Esophagus muscularis mucosa (tissue), 4 donors: ENCODE results near the gene CYP26B1. TPM values are rescaled to one million over a fixed set of nuclear protein-coding genes. Genes with fewer than 3 reads are reported as not detected.

Experiments
- DNase-seq: peaks from one replicate; pipeline ENCODE4 v3.0.0-alpha.2; 2017; ENCODE audit errors: extremely low spot score
- H3K27ac ChIP-seq, 4 donors: fragments of 200-600 bp; sonication (generic); replicated peaks in 1 of 4; 1 replicate in 3 of 4; 2 replicates in 1 of 4; pipeline ENCODE4 v1.5.1; 2016 to 2019; ENCODE audit warnings: mild to moderate bottlenecking in 1 of 4
- H3K27me3 ChIP-seq, 4 donors: fragments of 200-600 bp; sonication (generic); one replicate each; pipeline versions ENCODE4 v1.5.1 to v1.6.0; 2016 to 2019
- H3K36me3 ChIP-seq, 4 donors: fragments of 200-600 bp; sonication (generic); one replicate each; pipeline ENCODE4 v1.5.1; 2016 to 2019
- H3K4me1 ChIP-seq, 4 donors: fragments of 200-600 bp; sonication (generic); one replicate each; pipeline ENCODE4 v1.5.1; 2016 to 2019
- H3K4me3 ChIP-seq, 4 donors: fragments of 200-600 bp; sonication (generic); 1 replicate in 2 of 4; 2 replicates in 2 of 4; pipeline ENCODE4 v1.5.1; 2016 to 2019; ENCODE audit warnings: mild to moderate bottlenecking in 4 of 4, moderate library complexity in 1 of 4
- H3K9me3 ChIP-seq, 4 donors: fragments of 200-600 bp; sonication (generic); 1 replicate in 3 of 4; 2 replicates in 1 of 4; pipeline ENCODE4 v1.5.1; 2016 to 2019
- EP300 ChIP-seq: sonication (generic); formaldehyde crosslinking; IDR thresholded peaks from one replicate; pipeline ENCODE4 v1.6.1; 2017; ENCODE audit warnings: antibody characterized with exemption
- POLR2A ChIP-seq: fragments of 450-650 bp; IDR thresholded peaks from one replicate; pipeline ENCODE4 v1.6.1; 2017; ENCODE audit warnings: antibody characterized with exemption, moderate library complexity, mild to moderate bottlenecking, low read depth
- POLR2AphosphoS5 ChIP-seq, 2 donors: sonication (generic); formaldehyde crosslinking; IDR thresholded peaks; one replicate each; pipeline ENCODE4 v1.6.1; 2017; ENCODE audit warnings: antibody characterized with exemption in 2 of 2
- WGBS: methylation state at CpG from one replicate; pipeline ENCODE4 v1.1.5; 2018; 5-methylcytosine and 5-hydroxymethylcytosine counted together
- intact Hi-C: fragments of 100-400 bp; cut with DNase I; formaldehyde crosslinking; loops from one replicate; pipeline ENCODE4 v1.15.1; 2023
- total RNA-seq, 4 donors: library from RNA; depleted of rRNA; stranded (reverse); fragments of >200 nt; gene quantifications; one replicate each; pipeline versions ENCODE4 v1.1.0 to v1.2.1, GENCODE V29; 2016
- TF ChIP-seq, protein P1 (sequence below), 3 experiments: fragments of 200-600 bp in 2 of 3; fragments of 450-650 bp in 1 of 3; sonication (generic) in 2 of 3; IDR thresholded peaks; one replicate each; pipeline ENCODE4 v1.5.1; 2017 to 2019; ENCODE audit warnings: antibody characterized with exemption in 3 of 3, mild to moderate bottlenecking in 2 of 3, moderate library complexity in 1 of 3

The CYP26B1 gene
- total RNA-seq, 4 donors from 2014 or later: 1.2 to 3.6 (median 2.4) TPM

DNA sequence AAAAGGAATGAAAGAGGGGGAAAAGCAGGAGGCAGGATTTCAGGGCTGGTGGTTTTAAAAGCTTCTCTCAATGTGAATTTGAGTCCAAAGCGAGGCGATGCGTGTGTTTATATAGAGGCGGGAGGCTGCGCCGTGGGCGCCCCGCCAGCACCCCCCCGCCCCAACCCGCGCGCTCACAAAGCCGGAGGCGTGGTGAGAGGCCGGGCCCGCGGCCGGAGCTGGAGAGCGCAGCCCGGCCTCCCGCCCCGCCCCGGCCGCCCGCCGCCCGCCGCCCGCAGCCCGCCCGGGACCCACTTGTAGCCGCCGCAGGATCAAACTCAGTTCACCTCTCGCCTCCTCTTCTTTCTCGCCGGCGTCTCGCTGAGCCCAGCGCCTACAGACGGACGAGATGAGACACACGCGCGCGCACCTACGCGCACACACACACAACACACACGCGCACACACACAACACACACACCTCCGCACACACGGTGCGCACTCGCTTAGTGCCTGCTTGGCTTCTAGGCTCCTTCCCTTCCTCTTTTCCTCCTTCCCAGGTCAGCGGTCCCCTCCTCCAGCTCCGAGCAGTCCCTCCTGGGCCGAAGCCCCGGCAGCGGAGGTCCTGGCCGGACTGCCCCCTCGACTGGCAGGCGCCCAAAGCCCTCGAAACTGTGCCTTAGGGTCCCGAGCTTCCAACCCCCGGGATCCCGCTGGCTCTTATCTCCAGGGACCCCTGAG lies 1.3 kb upstream of the CYP26B1 start:
- peak; percentile 92 for DNase-seq
- H3K9me3 ChIP-seq: no peaks in the 10 kb centered on the region
- H3K4me1 ChIP-seq: peaks cover 53 to 65% (median 63%) of the 10 kb centered on the region in 4 donors
- under 1% methylated on average over 39 of the region's 65 CpGs for WGBS
- no peak overlapping the region for H3K27ac ChIP-seq
- peak overlapping the region; percentile 52 to 61 (median 56) for H3K4me3 ChIP-seq
- TF ChIP-seq EP300 (no peak), POLR2AphosphoS5 (IDR thresholded peaks at IDR 0.05) (no peak), POLR2A (no peak)
- TF ChIP-seq, protein P1, sequence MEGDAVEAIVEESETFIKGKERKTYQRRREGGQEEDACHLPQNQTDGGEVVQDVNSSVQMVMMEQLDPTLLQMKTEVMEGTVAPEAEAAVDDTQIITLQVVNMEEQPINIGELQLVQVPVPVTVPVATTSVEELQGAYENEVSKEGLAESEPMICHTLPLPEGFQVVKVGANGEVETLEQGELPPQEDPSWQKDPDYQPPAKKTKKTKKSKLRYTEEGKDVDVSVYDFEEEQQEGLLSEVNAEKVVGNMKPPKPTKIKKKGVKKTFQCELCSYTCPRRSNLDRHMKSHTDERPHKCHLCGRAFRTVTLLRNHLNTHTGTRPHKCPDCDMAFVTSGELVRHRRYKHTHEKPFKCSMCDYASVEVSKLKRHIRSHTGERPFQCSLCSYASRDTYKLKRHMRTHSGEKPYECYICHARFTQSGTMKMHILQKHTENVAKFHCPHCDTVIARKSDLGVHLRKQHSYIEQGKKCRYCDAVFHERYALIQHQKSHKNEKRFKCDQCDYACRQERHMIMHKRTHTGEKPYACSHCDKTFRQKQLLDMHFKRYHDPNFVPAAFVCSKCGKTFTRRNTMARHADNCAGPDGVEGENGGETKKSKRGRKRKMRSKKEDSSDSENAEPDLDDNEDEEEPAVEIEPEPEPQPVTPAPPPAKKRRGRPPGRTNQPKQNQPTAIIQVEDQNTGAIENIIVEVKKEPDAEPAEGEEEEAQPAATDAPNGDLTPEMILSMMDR (IDR thresholded peaks at IDR 0.05): no peak
- peaks cover 11 to 89% (median 49%) of the 10 kb centered on the region in 4 donors for H3K27me3 ChIP-seq
- intact Hi-C loops: loop anchor here (5.0 to 10.0 kb wide), 2 partner anchors 222 to 596 kb away; no protein-coding TSS in a partner anchor
- no peaks in the 10 kb centered on the region for H3K36me3 ChIP-seq

DNA sequence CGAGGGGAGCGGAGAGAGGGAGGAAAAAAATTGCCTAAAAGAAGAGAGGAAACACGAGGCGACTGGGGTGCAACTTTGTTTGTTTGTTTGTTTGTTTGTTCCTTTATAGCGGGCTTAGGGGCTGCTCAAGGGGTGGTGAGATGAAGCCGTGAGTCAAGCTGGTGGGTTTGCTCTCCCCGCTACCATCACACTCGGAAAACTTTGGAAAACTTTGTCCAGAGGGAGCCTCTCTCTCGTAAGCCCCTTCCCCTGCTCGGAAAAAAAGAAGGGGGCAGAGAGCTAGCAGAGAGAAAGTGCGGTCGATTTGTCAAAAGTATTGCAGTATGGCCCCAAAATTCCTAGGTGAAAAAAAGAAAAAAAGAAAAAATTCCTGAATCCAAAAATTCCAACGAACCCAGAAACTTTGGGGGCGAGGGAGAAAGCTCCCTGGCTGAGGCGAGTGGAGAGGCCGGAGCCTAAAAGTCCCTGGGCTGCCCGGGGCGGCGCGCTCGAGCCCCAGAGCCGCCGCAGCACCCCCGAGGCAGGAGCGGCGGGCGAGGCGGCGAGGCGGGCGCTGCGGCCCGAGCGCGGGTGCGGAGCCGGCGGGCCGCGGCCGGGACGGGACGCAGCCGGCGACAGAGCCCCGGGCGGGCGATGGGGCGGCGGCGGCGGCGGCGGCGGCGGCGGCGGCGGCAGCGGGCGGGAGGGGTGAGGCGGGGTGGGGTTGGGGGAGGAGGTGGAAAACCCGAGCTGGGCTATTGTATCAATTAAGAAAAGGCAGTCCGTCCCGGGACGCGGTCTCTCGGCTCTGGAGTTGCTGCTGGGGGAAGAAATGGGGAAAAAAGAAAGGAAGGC lies 558 bp upstream of the CYP26B1 start:
- Histone ChIP-seq H3K27me3 (peaks cover 11 to 89% (median 52%) of the 10 kb centered on the region in 4 donors), H3K4me1 (peaks cover 59 to 73% (median 70%) of the 10 kb centered on the region in 4 donors), H3K9me3 (no peaks in the 10 kb centered on the region), H3K27ac (no peak overlapping the region), H3K4me3 (peak overlapping the region; percentile 52 to 61 (median 56)), H3K36me3 (no peaks in the 10 kb centered on the region)
- WGBS: 1% methylated on average over 68 of the region's 68 CpGs
- no peak for TF ChIP-seq EP300
- TF ChIP-seq POLR2A: no peak
- TF ChIP-seq, protein P1 (IDR thresholded peaks at IDR 0.05): no peak
- no peak for TF ChIP-seq POLR2AphosphoS5 (IDR thresholded peaks at IDR 0.05)
- intact Hi-C loops: loop anchor here (5.0 to 10.0 kb wide), 2 partner anchors 221 to 597 kb away; no protein-coding TSS in a partner anchor
- peak; percentile 89 for DNase-seq

DNA sequence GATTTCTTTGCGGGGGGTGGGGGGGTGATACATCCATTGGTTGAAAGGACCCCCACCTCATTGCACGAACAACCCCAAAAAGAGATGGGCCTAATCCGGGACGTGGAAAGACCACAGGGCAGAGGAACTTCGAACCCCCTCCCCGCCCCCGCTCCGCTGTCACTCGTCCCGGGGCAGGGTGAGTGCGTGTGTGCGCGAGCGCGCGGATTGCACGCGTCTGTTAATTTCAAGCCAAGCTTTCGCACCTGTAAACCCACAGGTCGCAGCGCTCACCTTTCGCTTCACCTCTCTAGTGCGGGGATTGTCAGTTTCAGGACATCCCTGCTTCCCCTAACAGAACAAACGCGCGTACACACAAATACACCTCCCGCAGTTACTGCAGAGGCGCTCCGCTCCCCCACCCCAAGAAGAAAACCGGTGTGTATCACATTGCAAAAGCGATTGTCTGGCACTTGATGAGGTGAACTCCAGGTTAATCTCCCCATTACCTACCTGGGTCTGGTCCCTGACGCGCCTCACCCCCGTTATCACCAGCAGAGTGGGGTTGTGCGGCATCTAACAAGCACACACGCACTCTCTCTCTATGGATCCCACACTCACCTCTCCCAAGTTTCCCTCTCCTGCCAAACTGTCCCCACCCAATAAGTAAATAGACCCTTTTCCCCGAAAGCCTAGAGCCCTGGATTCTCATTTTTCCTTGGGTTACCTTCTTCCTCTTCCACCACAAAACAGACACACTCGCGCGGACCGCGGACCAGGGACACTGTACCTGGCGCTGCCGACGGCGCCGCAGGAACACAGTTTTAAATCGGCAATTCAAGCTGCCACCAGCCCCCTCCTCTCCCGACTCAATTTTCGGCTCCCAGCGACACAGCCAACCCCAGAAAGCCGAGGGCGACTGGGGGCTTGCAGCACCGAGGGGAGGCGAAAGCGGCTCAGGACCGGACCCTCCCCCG lies 1.0 kb downstream of the CYP26B1 start:
- peak; percentile 89 for DNase-seq
- H3K27ac ChIP-seq: no peak overlapping the region
- peaks cover 11 to 78% (median 52%) of the 10 kb centered on the region in 4 donors for H3K27me3 ChIP-seq
- H3K9me3 ChIP-seq: no peaks in the 10 kb centered on the region
- peaks cover 69 to 85% (median 83%) of the 10 kb centered on the region in 4 donors for H3K4me1 ChIP-seq
- WGBS: 3% methylated on average over 51 of the region's 58 CpGs
- intact Hi-C loops: loop anchor here (5.0 to 10.0 kb wide), 2 partner anchors 219 to 598 kb away; no protein-coding TSS in a partner anchor
- H3K4me3 ChIP-seq: peak overlapping the region; percentile 52 to 61 (median 56)
- H3K36me3 ChIP-seq: no peaks in the 10 kb centered on the region
- TF ChIP-seq EP300: no peak
- TF ChIP-seq POLR2A: no peak
- TF ChIP-seq POLR2AphosphoS5 (IDR thresholded peaks at IDR 0.05): no peak
- TF ChIP-seq, protein P1 (IDR thresholded peaks at IDR 0.05): no peak
